ENCODE data around the gene LCN1.
"Not testable (repeated sequence)": the region's sequence is repeated elsewhere in the genome, so short reads cannot be mapped to it uniquely, and the experiment has no call there.

Gene LCN1

DNA sequence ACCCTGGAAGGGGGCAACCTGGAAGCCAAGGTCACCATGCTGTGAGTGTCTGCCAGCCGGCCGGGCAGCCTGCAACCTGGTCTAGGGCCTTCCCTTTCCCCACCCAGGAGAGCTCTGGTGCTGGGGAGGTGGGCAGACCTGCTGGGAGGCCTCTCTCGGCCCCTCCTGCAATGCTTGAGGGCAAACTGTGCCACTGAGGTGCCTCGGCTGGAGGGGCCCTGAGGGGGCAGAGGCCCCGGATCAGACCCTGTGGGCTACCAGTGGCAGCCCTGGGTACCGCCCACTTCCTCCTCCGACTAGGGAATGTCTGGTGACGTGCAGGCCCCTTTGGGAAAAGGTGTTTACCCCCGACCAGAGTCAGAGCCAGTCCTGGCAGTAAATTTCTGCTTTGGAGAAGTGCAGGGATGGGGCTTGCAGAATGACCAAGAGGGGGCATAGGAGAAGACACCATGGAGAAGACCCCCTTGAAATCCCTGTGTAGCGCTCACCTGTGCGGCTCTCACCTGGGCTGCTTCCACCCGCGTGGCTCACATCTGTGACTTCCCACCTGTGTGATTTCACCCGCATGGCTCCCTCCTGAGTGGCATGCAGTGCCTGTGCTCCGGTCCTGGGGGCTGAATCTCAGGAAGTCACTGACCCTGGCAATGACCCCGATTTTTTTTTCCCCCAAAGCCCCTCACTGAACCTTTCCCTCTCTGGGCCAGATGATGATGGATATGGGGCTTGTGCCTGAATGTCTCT, 1.1 kb downstream of the LCN1 start:
- in situ Hi-C loops (cut with HindIII; ENCODE audit: low sequenced_read_pairs) = no loop called here

DNA sequence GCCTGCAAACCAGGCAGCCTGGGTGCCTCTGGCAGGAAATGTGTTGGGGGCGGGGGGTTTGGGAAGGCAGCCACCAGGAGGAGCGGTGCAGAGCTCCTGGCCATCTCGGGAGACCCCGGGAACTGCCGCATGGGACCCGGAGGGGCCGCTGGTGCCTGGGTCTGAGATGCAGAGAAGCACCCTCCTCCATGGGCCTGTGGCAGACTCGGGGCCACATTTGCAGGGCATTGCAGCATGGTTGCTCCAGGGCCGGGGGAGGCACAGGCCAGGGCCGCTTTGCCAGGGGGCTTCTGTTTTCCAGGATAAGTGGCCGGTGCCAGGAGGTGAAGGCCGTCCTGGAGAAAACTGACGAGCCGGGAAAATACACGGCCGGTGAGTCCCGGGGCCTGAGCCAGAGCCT, 1.7 kb downstream of the LCN1 start:
- in situ Hi-C loops (cut with HindIII; ENCODE audit: low sequenced_read_pairs) = no loop called here

DNA sequence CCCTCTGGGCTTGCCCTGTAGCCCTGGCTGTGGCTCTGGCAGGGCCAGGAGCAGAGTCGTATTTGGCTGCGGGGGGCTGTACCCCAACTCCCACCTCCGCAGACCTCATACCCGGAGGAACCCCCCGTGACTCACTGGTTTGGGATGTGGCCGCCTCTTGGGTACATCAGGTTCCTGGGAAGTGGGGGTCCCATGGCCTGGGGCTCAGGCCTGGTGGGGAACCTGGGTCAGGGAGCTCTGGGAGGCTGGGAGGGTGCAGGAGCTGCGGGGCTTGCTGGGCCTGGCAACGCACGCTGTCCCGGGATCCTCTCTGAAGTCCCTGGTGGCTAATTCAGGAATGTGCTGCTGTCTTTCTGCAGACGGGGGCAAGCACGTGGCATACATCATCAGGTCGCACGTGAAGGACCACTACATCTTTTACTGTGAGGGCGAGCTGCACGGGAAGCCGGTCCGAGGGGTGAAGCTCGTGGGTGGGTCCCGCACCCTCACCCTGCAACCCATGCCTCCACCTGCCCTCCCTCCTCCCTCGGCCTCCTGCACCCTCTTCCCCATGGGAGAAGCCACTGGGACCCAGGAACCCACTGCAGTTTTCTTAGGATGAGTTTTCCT, 2.4 kb downstream of the LCN1 start:
- in situ Hi-C loops (cut with HindIII; ENCODE audit: low sequenced_read_pairs) = no loop called here

DNA sequence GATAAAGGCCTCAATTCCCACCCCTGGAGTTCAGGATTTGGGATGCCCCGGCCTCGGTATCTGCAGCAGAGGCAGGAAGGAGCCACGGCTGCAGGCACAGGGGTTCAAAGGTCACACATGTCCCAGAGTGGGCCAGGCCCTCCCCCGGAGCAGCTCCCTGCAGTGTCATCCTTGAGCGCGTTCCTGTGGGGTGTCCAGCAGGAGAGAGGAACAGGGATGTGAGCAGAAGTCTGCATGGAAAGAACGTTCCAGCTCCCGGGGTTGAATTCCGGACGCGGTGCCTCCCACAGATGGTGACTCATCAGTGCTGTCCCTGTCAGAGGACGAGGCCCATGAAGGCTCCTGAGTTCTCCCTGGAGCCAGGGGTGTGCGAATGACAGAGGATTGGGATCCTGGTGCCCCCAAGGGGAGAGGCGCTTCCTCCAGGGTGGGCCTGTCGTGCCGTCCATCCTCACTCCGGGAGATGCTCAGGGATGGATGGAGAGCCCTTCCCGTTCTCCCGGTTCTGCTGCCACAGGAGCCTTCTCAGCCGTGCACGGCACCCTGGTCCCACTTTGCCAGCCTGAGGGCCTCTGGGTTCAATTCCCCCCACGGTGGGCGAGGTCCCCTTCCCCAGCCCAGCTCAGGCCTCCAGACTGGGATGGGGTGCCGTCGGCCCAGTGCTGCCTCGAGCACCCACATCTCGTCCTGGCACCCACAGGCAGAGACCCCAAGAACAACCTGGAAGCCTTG, 3.1 kb downstream of the LCN1 start:
- in situ Hi-C loops (cut with HindIII; ENCODE audit: low sequenced_read_pairs) = no loop called here

DNA sequence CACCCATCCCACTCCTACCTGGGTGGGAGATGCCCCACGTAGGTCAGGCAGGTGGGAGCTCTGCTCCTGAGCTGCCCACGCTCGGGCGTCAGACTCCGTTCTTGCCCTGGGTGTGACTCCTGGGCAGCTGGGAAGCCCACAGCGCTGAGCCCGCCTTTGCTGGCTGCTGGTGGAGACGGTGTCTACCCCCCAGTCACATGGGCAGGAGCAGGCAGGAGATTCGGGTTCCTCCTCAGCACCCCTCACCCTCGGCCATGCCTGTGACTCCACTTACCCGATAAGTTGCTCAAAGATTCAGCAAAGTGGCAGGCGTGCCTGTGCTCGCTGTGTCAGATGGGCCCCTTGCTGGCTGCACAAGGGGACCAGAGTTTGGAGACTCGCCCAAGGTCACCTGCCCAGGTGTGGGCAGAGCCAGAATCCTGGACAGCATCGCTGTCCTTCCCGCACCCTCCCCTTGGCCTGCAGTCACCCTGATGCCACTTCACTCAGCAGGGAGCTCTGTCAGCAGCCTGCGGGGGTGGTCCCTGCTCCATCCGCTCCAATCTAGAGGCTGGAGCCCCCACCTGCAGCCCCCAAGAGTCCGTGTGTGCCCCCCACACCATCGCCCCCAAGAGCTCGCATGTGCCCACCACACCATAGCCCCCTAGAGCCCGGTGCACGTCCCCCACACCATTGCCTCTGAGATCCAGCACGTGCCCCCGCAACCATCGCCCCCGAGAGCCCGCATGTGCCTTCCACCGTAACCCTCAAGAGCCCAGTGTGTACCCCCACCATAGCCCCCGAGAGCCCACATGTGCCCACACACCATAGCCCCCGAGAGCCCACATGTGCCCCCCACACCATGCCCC, 4.2 kb downstream of the LCN1 start:
- in situ Hi-C loops (cut with HindIII; ENCODE audit: low sequenced_read_pairs) = no loop called here

DNA sequence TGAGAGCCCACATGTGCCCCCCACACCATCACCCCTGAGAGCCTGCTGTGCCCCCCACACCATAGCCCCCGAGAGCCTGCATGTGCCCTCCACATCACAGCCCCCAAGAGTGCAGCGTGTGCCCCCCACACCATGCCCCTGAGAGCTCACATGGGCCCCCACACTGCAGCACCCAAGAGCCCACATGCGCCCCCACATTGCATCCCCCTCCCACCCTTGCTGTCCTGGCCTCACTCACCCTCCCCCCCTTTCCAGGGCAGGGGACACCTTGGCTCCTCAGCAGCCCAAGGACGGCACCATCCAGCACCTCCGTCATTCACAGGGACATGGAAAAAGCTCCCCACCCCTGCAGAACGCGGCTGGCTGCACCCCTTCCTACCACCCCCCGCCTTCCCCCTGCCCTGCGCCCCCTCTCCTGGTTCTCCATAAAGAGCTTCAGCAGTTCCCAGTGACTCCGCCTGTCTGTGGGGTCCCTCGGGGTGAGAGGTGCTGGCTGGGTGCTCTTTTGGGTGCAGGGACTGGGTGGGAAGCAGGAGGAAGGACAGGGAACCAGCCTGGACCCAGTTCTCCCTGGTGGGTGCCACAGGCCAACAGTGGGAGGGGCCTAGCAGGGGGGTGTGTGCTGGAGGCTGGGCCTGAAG, 5.0 kb downstream of the LCN1 start:
- in situ Hi-C loops (cut with HindIII; ENCODE audit: low sequenced_read_pairs) = no loop called here

DNA sequence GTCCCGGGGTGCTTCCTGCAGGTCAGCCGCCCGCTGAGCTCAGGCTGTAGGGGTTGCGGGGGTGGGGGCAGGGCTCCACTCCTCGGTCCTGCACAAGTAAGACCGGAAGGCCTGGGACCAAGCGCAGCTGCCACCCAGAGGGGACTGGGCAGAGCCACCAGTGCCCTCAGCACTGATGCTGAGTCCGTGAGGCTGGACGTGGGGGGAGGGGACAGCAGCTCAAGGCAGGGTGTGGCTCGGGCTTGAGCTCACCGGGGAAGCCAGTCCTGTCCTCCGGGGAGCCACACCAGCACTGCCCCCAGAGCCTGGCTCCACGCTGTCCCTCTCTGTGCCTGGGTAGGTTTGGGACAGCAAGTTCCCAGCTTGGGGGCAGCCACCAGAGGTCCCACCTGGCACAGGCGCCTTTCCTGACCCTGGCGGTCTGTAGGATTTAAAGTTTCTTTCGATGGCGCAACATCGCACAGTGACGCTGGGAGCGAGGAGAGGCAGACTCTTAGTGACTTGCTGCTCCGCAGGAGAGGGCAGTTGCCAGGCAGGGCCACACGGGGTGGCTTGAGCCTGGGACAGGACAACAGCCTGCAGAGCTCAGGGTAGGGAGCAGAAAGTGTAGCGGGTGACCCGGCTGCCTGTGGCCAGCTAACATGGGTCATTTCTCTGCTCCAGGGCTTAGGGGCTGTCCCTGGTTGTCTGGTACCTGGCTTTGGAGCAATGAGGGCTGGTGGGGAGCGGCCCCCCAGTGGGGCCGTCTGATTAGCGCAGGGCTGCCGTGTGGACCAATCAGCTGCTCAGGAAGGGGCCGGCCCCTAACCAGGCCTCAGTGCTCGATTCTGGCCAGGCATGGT, 5.7 kb downstream of the LCN1 start:
- in situ Hi-C loops (cut with HindIII; ENCODE audit: low sequenced_read_pairs) = no loop called here

DNA sequence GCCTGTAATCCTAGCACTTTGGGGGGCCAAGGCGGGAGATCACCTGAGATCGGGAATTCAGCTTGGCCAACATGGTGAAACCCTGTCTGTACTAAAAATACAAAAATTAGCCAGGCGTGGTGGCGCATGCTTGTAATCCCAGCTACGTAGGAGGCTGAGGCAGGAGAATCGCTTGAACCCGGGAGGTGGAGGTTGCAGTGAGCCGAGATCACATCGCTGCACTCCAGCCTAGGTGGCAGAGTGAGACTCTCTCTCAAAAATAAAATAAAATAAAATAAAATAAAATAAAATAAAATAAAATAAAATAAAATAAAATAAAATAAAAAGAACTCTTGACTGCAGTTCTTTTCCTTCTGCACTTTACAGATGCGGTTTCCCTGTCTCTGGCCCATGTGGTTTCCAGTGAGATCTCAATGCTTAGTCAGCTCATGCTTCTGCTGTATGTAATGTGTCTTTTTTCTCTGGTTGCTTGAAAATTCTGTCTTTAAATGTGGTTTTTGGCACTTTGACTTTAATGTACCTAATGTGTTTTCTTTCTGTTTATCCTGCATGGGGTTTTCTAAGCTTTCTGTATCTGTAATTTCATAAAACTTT, 7.7 kb downstream of the LCN1 start:
- in situ Hi-C loops (cut with HindIII; ENCODE audit: low sequenced_read_pairs) = not testable (repeated sequence)

DNA sequence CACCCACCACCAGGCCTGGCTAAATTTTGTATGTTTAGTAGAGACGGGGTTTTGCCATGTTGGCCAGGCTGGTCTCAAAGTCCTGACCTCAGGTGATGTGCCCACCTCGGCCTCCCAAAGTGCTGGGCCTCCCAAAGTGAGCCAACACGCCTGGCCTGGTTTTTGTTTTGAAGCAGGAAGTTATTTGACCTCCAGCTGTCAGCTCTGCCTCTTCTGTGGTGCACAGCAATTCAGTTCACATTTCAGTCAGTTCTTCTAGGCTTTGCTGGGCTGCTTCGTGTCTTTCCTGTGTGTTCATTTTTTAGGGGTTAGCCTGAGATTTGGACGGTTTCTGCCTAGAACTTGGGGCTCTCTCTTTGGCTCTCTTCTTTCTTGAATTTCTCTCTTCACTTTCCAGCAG, 8.9 kb downstream of the LCN1 start:
- in situ Hi-C loops (cut with HindIII; ENCODE audit: low sequenced_read_pairs) = no loop called here

DNA sequence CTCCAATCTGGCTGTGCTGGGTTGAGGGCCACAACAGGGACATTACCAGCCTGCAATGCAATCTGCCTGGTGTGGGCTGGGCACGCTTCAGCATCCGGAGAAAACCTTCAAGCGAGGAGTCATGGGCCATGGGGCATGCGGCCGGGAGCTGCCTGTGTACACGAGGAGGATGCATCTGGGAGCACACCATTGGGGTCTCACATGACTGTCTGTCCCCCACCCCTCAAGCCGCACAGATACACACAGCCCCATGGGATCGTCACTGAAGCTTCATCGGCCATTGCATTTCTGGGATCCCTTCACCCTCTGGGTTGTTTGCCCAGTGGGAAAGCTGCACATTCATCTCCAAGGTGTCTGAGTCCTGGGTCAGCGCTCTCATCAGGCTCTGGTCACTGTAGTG, 9.9 kb downstream of the LCN1 start:
- in situ Hi-C loops (cut with HindIII; ENCODE audit: low sequenced_read_pairs) = no loop called here

DNA sequence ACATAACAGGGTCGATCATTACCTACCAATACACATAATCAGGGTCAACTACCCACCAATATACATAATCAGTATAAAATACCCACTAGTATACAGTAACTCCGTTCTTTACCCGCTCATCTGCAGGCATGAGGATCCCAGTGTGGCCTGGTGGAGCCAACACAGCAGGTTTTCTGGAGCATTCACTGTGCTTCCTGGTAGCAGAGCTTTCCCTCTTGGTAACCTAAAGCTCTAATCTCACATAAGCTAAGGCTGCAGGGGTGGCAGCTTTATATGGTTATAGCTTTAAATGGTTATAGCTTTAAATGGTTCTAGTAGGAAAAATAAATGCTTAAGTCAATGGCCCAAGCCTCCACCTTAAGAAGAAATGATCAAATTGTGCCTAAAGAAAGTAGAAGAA, 11.9 kb downstream of the LCN1 start:
- in situ Hi-C loops (cut with HindIII; ENCODE audit: low sequenced_read_pairs) = no loop called here

DNA sequence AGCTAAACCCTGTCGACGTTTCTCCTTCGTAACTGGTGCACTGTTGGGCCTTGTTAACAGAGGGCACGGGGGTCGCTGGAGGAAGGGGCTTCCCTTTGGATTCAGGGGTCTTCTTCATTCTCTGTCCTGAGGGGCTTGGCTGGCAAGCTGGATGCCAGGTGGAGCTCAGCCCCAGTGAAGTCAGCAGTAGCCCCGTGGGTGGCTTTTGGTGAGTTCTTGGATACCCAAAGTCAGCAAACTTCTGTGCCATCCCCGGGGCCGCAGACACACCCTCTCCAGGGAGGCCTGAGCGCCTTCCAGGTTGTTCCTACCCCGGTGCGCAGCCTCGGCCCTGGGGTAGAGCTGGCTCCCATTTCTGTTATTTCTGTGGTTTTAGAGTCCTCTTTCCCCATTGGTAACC, 12.4 kb downstream of the LCN1 start:
- in situ Hi-C loops (cut with HindIII; ENCODE audit: low sequenced_read_pairs) = no loop called here

DNA sequence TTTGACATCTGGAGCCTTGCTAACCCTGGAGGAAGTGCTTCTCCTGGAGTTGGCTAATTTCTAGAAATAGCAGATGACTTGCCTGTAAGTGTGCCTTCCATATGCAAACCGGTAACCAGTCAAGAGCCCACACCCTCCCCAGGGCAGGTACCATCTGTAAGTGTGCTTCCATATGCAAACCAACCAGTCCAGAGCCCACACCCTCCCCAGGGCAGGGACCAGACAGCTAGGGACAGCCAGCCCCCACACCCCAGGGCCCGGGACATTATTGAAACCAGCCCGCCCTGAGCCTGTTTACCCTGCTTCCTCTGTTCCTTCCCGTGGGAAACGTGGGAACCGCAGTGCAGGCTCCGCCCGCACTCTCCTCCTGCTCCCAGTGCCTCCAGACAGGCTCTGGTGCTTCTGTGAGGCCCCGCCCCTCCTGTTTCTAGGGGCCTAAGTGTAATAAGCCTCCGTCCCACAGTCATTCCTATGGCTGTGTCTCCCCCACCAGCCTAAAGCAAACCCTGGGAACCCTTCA, 13.0 kb downstream of the LCN1 start:
- in situ Hi-C loops (cut with HindIII; ENCODE audit: low sequenced_read_pairs) = not testable (repeated sequence)

DNA sequence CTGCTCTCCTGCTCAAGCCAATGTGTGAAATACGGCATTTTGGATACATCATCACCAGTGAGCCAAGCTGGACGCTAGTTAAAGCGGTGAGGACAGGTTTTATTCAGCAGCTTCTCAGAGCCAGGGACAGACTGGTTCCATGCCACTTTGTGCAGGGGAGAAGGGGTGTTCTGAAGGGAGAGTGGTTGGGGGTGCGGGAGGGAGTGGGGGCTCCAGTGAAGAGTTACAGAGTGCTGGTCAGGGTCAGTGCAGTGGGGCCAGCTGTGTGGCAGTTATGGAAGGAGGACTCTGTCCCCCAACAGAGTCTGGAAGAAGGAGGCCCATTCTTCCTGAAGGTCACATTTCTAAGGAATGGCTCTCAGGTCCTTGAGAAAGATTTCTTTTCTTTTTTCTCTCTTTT, 13.6 kb downstream of the LCN1 start:
- in situ Hi-C loops (cut with HindIII; ENCODE audit: low sequenced_read_pairs) = not testable (repeated sequence)

DNA sequence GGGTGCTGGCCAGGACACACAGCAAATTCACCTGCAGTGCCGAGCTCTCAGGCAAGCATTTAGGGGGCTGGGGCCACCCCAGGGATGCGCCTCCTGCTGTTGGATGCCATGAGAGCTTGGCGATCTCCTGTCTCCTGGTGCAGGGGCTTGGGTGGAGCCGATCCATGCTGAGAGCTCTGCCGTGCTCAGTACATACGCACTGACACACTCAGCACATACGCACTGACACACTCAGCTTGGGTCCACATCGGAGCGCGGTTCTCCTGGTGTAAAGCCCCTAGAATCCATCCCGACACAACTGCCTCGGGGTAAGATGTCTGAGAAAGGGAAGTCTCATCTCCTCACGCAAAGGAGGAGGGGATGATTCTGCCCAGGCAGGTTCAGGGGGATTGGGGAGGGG, 14.4 kb downstream of the LCN1 start:
- in situ Hi-C loops (cut with HindIII; ENCODE audit: low sequenced_read_pairs) = not testable (repeated sequence)

DNA sequence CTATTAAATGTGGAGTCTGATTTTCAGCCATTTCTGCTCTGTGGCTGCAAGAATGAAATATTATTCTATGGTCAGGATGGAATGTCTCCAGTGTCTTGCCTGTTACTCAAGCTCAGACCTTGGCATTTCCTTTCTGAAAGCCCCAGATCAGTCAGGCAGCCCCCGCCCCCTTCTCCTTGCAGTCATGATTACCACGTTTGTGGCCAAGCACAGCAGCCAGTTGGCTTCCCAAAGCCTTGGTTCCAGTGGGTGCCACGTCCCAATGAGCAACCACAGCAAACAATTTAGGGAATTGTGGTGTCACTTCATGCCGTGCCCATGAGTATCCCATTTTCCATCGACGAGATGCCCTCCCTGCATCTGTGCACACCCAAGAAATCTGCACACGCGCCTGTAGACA, 15.0 kb downstream of the LCN1 start:
- in situ Hi-C loops (cut with HindIII; ENCODE audit: low sequenced_read_pairs) = no loop called here

DNA sequence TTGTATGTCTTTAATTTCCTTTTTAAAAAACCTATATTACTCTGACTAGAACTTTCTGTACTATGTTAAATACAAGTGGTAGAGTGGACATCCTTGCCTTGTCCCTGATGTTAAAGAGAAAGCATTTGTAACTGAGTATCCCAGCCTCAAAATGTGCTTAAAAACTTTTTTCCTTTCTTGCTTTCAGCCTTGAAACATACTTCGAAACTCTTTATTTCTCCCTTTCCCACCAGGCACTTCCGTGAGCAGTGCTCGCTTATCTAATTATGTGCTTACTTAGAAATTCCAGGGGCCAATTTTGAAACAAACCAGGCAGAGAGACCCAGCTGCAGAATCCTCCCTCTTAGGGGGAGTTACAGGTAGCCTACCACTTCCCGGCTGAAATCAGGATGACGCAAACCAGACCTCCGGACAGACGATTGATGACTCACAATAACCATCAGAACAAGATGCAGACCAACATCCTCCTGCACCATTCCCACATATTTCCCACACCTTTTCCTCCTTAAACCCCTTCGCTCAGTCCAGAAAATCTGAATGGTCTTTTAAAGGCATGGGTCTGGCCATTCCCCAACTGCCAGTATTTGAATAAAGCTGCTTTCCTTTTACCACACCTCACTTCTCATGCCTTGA, 22.1 kb downstream of the LCN1 start:
- in situ Hi-C loops (cut with HindIII; ENCODE audit: low sequenced_read_pairs) = not testable (repeated sequence)

DNA sequence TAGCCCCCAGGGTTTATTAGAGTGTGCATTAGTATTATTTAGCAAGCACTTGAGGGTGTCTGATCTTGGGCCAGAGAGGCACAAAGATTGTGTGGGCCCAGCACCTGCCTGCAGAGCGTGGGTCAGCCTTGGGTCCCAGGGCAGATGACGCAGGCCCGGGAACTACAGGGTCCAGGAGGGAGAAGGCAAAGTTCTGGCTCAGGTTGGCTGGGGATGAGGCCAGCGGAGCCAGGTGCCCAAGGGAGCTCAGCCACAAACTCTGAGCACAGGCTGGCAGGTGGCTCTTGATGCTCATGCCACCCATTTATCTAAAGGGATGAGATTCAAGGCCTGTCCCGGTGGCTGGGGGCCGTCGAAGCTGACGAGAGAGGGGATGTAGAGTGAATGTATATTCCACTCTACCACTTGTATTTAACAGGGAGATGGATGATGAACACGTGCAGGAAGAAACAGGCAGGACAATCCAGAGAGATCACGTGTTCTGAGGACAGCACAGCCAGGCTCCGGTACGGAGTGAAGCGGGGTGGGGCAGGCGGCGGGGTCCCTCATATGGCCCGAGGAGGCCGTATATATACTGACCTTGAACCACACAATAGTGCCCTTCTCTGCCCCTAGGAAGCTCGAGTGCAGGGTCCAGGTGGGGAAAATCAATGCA, 23.9 kb downstream of the LCN1 start:
- in situ Hi-C loops (cut with HindIII; ENCODE audit: low sequenced_read_pairs) = no loop called here

All from endothelial cell of hepatic sinusoid (primary cell).